ENCODE data around the gene C11orf52.
"Not testable (repeated sequence)": the region's sequence is repeated elsewhere in the genome, so short reads cannot be mapped to it uniquely, and the experiment has no call there.

Gene C11orf52

GRCh38 chr11:111913031-111913861 is 5.5 kb upstream of the C11orf52 start:
- DNase-seq (ENCODE audit: low spot score): no peak

GRCh38 chr11:111913997-111914396 is 4.7 kb upstream of the C11orf52 start:
- DNase-seq (ENCODE audit: low spot score): no peak

GRCh38 chr11:111916768-111917167 is 1.9 kb upstream of the C11orf52 start:
- DNase-seq (ENCODE audit: low spot score): no peak

- DNase-seq (ENCODE audit: low spot score): no peak
Measured at GRCh38 chr11:111917312-111917711, 1.4 kb upstream of the C11orf52 start.

- no peak for DNase-seq (ENCODE audit: low spot score)
Measured at GRCh38 chr11:111917788-111918187, 925 bp upstream of the C11orf52 start.

GRCh38 chr11:111920908-111921307 is 2.2 kb downstream of the C11orf52 start:
- no peak for DNase-seq (ENCODE audit: low spot score)

- DNase-seq (ENCODE audit: low spot score): no peak
Measured at GRCh38 chr11:111921541-111922230, 3.0 kb downstream of the C11orf52 start.

- no peak for DNase-seq (ENCODE audit: low spot score)
Measured at GRCh38 chr11:111922803-111923202, 4.1 kb downstream of the C11orf52 start.

- no peak for DNase-seq (ENCODE audit: low spot score)
Measured at GRCh38 chr11:111923351-111923788, 4.7 kb downstream of the C11orf52 start.

- DNase-seq (ENCODE audit: low spot score): no peak
Measured at GRCh38 chr11:111923951-111924350, 5.2 kb downstream of the C11orf52 start.

GRCh38 chr11:111925953-111926352 is 7.2 kb downstream of the C11orf52 start:
- DNase-seq (ENCODE audit: low spot score): no peak

GRCh38 chr11:111926505-111927391 is 8.0 kb downstream of the C11orf52 start:
- peak; percentile 98 for DNase-seq (ENCODE audit: low spot score)

GRCh38 chr11:111930472-111930871 is 11.8 kb downstream of the C11orf52 start:
- DNase-seq (ENCODE audit: low spot score): no peak

GRCh38 chr11:111932611-111932950 is 13.9 kb downstream of the C11orf52 start:
- DNase-seq (ENCODE audit: low spot score): no peak

GRCh38 chr11:111933176-111933575 is 14.5 kb downstream of the C11orf52 start:
- not testable (repeated sequence) for DNase-seq (ENCODE audit: low spot score)

GRCh38 chr11:111933872-111934271 is 15.2 kb downstream of the C11orf52 start:
- DNase-seq (ENCODE audit: low spot score): no peak

GRCh38 chr11:111934306-111934705 is 15.6 kb downstream of the C11orf52 start:
- DNase-seq (ENCODE audit: low spot score): no peak

- DNase-seq (ENCODE audit: low spot score): no peak
Measured at GRCh38 chr11:111935317-111936039, 16.8 kb downstream of the C11orf52 start.

- DNase-seq (ENCODE audit: low spot score): no peak
Measured at GRCh38 chr11:111936040-111936540, 17.4 kb downstream of the C11orf52 start.

GRCh38 chr11:111937461-111937769 is 18.7 kb downstream of the C11orf52 start:
- DNase-seq (ENCODE audit: low spot score): no peak

- DNase-seq (ENCODE audit: low spot score): no peak
Measured at GRCh38 chr11:111937844-111938243, 19.1 kb downstream of the C11orf52 start.

- DNase-seq (ENCODE audit: low spot score): no peak
Measured at GRCh38 chr11:111938687-111939160, 20.0 kb downstream of the C11orf52 start.

All from left forelimb (tissue), 1 donor.